SKM-1 (cell line): Measurements from ENCODE around the gene TPSD1.
"Not testable (repeated sequence)": the region's sequence is repeated elsewhere in the genome, so short reads cannot be mapped to it uniquely, and the experiment has no call there.

Experiments
- DNase-seq: peaks from one replicate; lab custom pipeline; 2025; ENCODE audit not compliant: unreplicated experiment; lab: John Stamatoyannopoulos, UW

Gene TPSD1

DNA sequence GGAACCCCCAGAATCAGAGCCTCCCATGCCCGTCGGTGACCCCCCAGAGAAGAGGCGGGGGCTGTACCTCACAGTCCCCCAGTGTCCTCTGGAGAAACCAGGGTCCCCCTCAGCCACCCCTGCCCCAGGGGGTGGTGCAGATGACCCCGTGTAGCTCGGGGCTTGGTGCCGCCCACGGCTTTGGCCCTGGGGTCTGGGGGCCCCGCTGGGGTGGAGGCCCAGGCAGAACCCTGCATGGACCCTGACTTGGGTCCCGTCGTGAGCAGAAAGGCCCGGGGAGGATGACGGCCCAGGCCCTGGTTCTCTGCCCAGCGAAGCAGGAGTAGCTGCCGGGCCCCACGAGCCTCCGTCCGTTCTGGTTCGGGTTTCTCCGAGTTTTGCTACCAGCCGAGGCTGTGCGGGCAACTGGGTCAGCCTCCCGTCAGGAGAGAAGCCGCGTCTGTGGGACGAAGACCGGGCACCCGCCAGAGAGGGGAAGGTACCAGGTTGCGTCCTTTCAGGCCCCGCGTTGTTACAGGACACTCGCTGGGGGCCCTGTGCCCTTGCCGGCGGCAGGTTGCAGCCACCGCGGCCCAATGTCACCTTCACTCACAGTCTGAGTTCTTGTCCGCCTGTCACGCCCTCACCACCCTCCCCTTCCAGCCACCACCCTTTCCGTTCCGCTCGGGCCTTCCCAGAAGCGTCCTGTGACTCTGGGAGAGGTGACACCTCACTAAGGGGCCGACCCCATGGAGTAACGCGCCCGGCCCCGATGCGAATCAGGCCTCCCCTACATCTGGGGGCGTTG, 34.8 kb upstream of the TPSD1 start:
- DNase-seq = no peak

DNA sequence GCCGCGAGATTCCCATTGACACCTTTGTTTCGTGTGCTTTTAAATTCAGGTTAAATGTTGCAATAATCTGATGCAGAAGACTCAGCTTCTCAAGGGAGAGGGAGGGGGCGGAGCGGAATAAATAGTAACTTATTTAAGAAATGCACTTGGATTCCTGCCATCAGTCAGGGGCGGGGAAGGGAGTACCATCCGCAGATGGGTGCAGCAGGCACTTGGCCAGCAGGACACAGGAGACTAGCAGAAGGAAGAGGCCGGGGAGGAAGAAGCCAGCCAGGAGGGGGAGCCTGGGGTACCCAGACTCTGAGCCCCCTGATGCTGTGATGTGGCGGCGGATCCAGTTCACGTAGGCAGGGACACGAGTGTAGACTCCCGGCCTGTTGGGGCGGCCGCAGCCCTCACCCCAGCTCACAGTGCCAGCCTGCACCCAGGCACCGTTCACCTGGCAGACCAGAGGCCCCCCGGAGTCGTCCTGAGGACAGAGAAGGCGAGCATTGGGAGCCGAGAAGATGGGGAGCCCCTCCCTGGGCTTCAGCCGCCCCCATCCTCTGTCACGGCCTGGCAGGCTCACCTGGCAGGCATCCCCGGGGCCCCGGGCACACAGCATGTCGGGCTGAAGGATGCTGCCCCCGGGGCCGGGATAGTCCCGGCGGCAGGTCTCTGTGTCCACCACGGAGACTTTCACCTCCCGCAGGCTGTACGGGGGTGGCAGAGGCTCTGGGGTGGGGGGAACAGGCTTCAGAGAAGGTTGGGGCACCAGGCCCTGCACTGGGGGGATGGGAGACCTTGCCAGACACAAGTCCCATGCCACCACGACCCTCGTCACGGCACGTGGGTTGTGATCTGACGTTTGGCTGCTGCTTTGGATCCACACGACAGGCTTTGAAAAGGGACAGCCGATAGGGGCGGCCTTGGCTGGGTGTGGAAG, 34.0 kb upstream of the TPSD1 start:
- no peak for DNase-seq

DNA sequence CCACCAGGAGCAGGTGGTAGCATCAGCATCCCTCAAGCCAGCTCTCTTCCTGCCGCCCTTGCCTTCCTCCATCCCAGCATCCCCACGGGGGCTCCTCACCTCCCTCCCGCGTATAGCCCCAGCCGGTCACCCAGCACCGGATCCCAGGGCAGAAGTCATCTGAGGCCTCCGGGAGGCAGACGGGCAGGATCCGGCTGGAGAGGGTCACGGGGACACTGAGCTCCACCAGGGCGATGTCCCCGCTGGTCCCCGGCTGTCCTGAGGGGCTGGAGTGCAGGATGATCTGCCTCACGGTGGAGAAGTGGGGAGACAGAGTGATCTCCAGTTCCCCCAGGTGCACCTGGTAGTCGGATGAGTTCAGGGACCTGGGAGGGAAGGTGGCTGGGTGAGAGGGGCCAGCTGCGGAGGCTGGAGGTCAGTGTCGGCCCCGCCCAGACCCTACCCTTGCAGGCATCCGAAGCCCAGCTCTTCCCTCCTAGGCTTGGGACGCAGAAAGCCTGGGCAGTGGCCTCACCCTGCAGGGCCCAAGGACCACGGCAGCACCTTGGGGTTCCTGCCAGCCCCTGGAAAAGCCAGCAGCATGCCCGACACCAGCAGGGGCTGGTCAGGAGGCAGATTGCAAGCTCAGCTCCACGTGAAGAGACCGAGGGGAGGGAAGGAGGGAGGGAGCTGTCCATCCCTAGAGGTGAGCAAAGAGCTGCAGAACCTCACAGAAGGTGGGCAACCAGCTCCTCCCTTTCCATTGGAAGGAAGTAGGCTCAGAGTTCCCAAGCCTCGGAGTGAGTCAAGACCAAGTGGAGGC, 33.1 kb upstream of the TPSD1 start:
- no peak for DNase-seq

DNA sequence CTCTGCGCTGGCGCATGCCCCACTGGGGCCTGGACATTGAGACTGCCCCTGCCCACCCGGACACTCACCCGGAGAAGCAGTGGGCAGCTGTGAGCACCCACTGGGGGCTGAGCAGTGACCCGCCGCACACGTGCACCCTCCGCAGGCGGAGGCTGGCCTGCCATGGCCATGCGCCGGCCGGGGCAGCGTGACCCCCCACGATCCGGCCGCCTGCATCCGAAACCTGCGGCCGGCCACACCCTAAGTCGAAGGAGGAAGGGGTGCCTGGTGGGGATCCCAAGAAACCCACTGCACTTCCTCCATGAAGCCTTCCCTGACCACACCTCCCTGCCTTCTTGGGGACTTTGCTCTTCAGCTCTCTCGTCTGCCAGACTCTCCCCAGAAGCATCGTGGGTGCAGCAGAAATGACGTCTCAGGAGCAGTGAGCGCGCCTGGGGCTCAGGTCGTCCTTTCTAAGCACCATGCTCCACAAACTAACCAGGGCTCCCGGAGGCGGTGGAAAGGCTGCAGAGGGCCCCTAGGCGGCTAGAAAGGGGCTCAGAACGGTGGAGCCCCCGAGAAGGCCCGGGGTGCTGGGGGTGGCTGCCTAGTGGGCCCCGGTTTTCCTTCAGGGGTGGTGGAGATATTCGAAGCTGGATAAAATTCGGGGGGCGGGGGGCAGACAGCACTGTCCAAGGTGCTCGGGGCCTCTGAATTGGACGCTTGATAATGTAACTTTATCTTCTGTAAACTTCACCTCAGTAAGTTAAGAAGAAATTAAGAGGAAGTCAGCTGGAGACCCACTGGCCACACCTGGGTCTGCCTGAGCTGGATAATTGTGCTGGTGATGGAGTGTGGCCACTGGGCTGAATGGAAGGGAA, 32.3 kb upstream of the TPSD1 start:
- DNase-seq = no peak

DNA sequence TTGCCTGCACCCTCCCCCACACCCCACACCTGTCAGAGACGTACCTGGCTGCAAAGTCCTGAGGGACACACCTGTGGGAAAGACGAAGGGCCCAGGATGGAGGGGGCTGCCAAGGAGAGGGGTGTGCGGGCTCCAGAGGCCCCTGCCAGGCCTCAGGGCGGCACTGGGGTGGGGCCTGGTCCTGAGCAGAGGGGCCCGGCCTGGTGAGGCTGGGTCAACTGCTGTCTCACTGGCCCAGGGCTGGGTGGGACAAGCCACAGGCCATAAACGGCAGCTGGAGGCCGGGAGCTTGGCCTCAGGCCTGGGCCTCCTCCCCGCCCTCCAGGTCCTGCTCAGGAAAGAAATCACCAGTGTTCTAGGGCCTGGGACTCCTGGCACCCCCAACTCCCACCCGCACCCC, 31.3 kb upstream of the TPSD1 start:
- DNase-seq = no peak

DNA sequence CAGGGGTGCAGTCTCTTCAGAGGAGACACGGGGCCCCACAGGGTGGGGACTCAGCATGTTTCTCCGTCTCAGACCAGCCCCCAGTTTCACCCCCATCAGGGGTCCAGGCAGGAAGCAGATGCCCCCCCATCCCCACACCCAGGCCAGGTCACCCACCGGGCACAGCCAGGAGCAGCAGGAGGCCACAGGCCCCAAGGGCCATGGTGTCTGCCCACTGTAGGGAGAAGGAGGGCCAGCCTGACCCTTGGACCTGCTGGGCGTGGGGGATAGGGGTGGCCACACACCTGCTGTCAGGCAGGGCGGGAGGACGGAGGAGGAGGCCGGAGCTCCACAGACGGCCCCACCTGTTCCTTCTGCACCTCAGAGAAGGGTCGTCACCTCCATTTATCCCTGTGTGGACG, 30.8 kb upstream of the TPSD1 start, which contains the start of gene TPSG1:
Gene TPSG1 (minus strand): TSS at position 218 of the 401 bp plus-strand sequence. CDS start 16 bp downstream, at position 202.
- no peak for DNase-seq

DNA sequence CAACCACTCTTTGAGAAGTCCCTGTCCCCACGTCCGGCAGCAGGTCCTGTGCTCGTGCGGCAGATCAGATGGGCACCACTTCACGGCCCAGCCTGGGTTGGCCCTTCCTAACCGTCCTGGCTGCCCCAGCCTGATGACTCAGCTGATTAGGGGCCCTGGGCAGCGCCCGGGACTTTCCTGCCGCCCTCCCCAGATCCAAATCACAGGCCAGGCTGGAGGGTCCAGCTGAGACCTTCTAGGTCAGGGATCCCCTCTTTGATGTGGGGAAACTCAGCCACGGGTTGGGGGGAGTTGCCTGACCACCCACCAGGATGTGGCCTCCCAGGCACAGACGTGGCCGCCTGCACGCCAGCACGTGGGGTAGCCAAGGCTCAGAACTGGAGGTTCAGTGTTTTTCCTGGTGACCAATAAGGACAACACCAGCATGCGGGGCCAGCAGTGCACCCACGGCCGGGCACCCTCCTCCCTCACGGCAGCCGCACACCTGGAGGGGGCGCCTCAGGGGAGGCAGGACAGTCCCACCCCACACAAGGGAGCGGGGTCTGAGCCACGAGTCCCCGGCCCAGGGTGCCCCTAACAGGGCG, 30.0 kb upstream of the TPSD1 start:
- DNase-seq = not testable (repeated sequence)

DNA sequence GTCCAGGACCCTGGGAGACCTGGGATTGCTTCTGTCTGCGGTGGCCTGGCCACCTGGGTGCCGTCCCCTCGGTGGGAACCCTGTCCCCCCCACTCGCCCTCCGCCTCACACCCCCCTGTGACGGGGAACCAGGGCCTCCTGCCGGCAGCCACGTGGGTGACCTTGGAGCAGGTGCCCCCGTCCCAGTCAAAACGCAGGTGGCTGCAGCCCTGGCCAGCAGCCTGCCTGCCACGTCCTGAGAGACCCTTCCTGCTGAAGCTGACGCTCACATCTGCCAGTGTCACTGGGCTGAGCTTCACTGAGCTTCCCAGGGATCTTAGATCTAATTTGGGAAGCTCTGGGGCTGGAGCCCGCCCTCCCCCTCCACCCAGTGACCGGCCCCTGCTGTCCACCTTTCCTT, 29.2 kb upstream of the TPSD1 start:
- not testable (repeated sequence) for DNase-seq

DNA sequence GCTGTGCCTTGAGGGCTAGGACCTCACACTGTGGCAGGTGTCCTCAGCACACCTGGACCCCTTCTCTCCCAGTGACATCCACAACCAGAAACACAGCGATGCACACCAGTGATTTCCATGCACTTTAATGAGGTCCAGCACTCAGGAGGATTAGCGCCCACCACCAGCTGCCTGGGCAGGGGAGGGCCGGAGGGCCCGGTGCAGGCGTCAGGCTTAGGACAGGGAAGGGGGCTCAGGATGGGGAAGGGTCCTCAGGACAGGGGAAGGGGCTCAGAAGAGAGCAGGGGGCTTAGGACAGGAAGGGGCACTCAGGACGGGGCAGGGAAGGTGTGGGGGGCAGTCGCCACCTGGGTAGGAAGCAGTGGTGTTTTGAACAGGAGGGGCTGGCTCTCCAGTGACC, 27.6 kb upstream of the TPSD1 start:
- not testable (repeated sequence) for DNase-seq

DNA sequence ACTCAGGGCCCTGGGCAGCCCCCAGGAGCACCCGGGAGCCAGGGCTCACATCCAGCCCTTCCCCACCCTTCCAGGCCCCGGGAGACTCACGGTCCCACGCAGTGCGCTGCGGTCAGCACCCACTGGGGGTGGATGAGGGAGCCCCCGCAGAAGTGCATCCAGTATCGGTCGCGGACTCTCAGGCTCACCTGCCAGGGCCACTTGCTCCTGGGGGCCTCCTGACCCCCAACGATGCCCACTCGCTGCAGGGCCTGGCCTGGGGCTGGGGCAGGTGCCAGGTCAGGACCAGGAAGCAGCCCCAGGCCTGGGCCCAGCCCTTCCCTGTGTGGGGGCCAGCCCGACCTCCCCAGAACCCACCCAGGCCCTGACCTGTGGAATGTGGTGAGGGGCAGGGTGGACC, 26.4 kb upstream of the TPSD1 start:
- not testable (repeated sequence) for DNase-seq

DNA sequence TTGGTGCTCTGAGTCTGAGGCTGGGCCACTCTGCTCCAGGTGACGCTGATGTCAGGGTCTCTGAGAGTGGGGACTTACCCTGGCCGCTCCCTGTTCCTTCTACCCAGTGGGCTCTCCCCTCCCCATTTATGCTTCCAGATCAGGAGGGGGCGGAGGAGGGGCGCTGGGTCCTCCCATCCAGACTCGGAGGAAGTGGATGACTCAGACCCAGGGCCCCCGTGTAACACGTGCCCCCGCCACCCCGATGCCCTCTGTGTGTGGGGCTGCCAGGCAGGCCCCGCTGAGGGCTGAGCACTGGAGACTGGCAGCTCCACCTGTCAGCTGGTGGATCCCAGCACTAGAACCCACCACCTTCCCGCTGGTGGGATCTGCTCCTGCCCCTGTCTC, 25.8 kb upstream of the TPSD1 start, which contains the start of gene TPSB2:
Gene TPSB2 (minus strand): TSS at position 101 of the 387 bp plus-strand sequence. CDS start 233 bp downstream, outside the sequence.
- DNase-seq = not testable (repeated sequence)

DNA sequence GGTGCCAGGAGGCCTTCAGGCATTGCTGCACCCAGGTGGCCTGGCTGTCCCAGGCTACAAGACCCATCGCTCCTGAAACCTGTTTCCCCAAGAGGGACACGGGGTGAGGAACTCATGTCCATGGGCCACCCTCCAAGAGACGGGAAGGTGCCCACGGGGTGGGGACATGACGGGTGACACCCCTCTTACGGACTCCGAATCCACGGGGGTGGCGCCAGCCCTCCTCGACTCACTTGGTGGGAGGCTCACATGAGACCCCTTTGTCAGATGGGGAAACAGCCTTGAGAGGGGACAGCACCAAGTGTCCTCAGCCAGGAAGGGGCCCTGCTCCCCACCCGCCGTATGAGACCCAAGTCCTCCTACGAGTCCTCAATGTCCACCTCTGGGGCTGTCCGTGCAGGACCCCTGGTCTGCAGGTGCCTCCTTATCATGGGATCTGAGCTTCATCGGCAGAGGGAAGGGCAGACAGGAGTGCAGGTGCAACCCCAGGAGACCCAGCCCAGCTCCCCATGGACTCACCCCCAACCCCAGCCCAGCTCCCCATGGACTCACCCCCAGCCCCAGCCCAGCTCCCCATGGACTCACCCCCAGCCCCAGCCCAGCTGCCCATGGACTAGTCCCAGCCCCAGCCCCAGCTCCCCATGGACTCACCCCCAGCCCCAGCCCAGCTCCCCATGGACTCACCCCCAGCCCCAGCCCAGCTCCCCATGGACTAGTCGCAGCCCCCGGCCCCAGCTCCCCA, 25.2 kb upstream of the TPSD1 start:
- DNase-seq = not testable (repeated sequence)

DNA sequence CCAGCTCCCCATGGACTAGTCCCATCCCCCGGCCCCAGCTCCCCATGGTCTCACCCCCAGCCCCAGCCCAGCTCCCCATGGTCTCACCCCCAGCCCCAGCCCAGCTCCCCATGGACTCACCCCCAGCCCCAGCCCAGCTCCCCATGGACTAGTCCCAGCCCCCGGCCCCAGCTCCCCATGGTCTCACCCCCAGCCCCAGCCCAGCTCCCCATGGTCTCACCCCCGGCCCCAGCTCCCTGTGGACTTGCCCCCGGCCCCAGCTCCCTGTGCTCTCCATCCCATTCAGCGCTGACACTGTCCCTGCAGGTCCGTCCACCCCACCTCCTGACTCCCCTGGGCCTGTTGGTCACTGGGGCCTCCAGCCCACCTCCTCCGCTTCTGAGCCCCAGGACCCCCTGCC, 24.6 kb upstream of the TPSD1 start:
- DNase-seq = not testable (repeated sequence)

DNA sequence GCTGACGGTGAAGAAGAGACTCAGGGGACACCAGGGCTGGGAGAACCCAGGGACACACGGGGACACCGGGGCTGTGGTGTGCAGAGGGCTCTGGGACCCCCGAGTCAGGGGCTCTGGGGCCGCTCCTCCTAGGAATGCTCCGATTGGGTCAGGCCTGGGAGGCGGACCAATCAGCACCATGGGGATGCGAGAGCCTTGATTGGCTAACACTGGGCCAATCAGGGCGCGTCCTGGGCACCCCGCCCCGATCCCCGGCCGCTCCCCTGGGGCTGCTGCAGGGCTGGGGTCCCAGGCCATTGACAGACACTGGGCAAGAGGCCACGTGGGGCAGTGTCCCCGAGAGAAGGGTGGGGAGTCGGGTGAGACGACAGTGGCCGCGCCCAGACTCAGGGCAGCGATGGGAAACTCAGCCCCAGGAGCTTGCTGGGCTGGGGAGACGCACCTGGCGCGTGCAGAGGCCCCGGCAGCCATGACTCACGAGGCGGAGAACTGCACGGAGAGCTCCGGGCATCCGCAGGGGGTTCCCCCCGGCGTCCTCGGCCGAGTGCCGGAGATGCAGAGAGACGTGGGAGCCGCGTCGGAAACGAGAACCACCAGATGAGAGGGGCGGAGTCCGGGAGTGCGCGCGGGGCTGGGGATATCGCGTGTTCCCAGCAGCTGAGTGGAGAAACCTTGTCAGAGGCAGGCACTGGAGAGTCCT, 23.7 kb upstream of the TPSD1 start:
- not testable (repeated sequence) for DNase-seq

DNA sequence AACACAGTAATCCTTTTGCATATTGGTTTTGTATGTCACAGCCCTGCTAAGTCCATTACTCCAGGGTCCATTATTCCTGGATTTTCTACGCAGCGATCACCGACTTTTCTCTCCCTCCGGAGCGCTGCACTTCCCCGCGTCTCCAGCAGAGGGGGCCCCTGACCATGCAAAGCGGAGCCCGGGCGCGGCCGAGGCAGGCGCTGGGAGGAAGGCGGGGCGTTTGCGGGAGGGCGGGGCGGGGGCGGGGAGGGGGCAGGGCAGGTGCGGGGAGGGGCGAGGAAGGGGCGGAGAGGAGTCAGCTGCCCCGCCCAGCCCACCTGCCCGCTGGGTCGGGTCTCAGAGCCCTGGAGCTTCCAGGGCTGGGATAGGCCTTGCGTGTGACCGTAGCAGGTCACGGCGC, 19.2 kb upstream of the TPSD1 start:
- not testable (repeated sequence) for DNase-seq

DNA sequence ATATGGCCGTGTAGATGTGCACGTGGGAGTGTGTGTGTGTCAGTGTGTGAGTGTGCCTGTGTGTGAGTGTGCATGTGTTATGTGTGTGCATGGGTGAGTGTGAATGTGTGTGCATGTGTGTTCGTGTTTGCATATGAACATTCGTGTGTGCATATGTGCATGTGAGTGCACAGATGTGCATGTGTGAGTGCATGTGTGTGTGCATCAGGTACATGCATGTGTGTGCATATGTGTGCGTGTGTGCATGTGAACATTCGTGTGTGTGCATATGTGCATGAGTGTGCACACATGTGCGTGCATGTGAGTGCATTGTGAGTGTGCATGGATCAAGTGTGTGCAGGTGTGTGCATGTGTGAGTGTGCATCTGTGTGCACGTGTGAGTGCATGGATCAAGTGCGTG, 17.9 kb upstream of the TPSD1 start:
- DNase-seq = no peak

DNA sequence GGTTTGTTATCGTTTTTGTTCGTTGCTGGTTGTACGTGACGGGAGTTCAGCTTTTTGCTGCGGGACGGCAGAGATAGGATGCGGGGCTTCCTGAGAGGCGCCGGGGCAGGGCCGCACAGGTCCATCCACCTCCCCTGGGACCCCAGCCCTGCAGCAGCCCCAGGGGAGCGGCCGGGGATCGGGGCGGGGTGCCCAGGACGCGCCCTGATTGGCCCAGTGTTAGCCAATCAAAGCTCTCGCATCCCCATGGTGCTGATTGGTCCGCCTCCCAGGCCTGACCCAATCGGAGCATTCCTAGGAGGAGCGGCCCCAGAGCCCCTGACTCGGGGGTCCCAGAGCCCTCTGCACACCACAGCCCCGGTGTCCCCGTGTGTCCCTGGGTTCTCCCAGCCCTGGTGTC, 17.0 kb upstream of the TPSD1 start:
- not testable (repeated sequence) for DNase-seq

DNA sequence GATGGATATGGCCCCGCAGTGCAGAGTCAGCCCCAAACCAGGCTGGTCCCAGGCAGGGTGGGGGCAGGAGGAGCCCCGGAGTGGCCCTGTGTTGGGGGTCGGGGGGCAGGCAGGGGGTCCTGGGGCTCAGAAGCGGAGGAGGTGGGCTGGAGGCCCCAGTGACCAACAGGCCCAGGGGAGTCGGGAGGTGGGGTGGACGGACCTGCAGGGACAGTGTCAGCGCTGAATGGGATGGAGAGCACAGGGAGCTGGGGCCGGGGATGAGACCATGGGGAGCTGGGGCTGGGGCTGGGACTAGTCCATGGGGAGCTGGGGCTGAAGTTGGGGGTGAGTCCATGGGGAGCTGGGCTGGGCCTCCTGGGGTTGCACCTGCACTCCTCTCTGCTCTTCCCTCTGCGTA, 16.3 kb upstream of the TPSD1 start:
- DNase-seq = not testable (repeated sequence)
